NCI-H1092 treated with DMSO at 0.1 percent for 48 hours (cell line): ENCODE results near the gene BBS5.

ENCODE experiments used
- DNase-seq: peaks from one replicate; lab custom pipeline; 2025; lab: John Stamatoyannopoulos, UW

BBS5 gene

DNA sequence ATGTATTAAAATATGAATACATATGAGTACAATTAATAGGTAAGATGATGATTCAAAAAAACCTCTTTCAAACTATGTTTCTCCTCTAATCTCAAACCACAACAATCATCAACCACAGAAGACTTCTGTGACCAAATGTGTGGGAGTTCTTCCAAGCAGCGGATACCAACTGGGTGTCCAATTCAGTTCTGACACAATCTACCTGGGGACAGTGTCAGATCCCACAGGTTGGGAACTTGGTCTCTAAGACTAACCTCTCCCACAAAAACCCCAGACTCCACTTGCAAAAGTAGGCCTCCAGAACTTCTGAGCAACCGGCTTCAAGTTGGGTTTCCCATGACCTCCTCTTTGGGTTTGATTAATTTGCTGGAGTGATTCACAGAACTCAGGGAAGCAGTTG lies 67.5 kb downstream of the BBS5 start:
- no peak for DNase-seq
